Colonic mucosa (tissue), 4 donors: Measurements from ENCODE around the gene FITM2. TPM values are rescaled to one million over a fixed set of nuclear protein-coding genes. Genes with fewer than 3 reads are reported as not detected.
"Not testable (repeated sequence)": the region's sequence is repeated elsewhere in the genome, so short reads cannot be mapped to it uniquely, and the experiment has no call there.

ENCODE experiments used
- DNase-seq: peaks from one replicate; pipeline ENCODE4 v3.0.0-alpha.2; 2020
- H3K27ac ChIP-seq: fragments of 200-600 bp; one replicate; pipeline ENCODE4 v1.8.0; 2021
- H3K27me3 ChIP-seq: fragments of 200-600 bp; one replicate; pipeline ENCODE4 v1.8.0; 2021
- H3K36me3 ChIP-seq: fragments of 200-600 bp; one replicate; pipeline ENCODE4 v1.8.0; 2021
- H3K4me1 ChIP-seq: fragments of 200-600 bp; one replicate; pipeline ENCODE4 v1.8.0; 2021; ENCODE audit warnings: mild to moderate bottlenecking
- H3K4me3 ChIP-seq: fragments of 200-600 bp; one replicate; pipeline ENCODE4 v1.8.0; 2021
- H3K9ac ChIP-seq, 2 donors: one replicate each; pipeline ENCODE4 v1.7.0; 2013; ENCODE audit warnings: control low read depth in 2 of 2, low read depth in 2 of 2, low read length in 2 of 2
- H3K9me3 ChIP-seq: fragments of 200-600 bp; one replicate; pipeline ENCODE4 v1.8.0; 2021
- CTCF ChIP-seq: fragments of 200-600 bp; IDR thresholded peaks from one replicate; pipeline ENCODE4 v1.8.0; 2022; ENCODE audit warnings: antibody characterized with exemption, mild to moderate bottlenecking
- intact Hi-C: fragments of 100-400 bp; cut with DNase I; formaldehyde crosslinking; loops from one replicate; pipeline ENCODE4 v1.14.1; 2022
- total RNA-seq, 2 donors: library from RNA; stranded (reverse); fragmentation: NEBNext Ultra II Directional in 1 of 2; extraction: Animal tissue kit (Norgen Biotek cat#: 25700) in 1 of 2; gene quantifications; one replicate each; pipeline ENCODE4 v1.2.1, GENCODE V29; 2021
- donor health status: healthy.
- donor health status: DM: no; HTN: no; CAD: no.
- donor health status: DM: no; HTN: no; CAD: no.

Gene FITM2
- total RNA-seq, 2 donors from 2014 or later, result 10.1 to 11.6 TPM

- H3K9me3 ChIP-seq, result no peaks in the 10 kb centered on the region
- intact Hi-C loops, result no loop called here
- peak; percentile 51 for DNase-seq
- no peaks in the 10 kb centered on the region for H3K27me3 ChIP-seq
- H3K36me3 ChIP-seq, result no peaks in the 10 kb centered on the region
- H3K27ac ChIP-seq, result peak overlapping the region; percentile 53
- no peaks in the 10 kb centered on the region for H3K4me1 ChIP-seq
- H3K4me3 ChIP-seq, result no peak overlapping the region
- no peak for TF ChIP-seq CTCF
- H3K9ac ChIP-seq, result peak overlapping the region in 1 of 2 donors; percentile 49
These were observed 8.9 kb downstream of the FITM2 start for GRCh38 chr20:44302026-44302669.

DNA sequence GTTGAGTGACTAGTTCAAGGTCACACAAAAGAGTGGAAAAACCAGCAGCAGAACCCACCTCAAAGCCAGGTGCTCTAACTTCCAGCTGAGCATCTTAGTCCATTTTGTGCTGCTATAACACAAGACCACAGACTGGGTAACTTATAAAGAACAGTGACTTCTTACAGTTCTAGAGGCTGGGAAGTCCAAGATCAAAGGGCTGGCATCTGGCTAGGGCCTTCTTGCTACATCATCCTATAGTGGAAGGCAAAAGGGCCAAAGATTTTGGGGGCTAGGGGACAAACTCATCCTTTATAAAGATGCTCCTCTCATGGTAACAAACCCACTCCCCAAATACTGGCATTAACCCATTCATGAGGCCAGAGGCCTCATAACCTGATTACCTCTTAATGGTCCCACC is 9.7 kb downstream of the FITM2 start:
- intact Hi-C loops, result no loop called here
- no peak for DNase-seq
- H3K4me1 ChIP-seq, result no peaks in the 10 kb centered on the region
- no peak overlapping the region for H3K4me3 ChIP-seq
- no peaks in the 10 kb centered on the region for H3K9me3 ChIP-seq
- no peak overlapping the region for H3K27ac ChIP-seq
- TF ChIP-seq CTCF, result no peak
- H3K36me3 ChIP-seq, result no peaks in the 10 kb centered on the region
- H3K27me3 ChIP-seq, result no peaks in the 10 kb centered on the region
- H3K9ac ChIP-seq, result no peak overlapping the region

- H3K4me3 ChIP-seq, H3K36me3 ChIP-seq, H3K9ac ChIP-seq, H3K9me3 ChIP-seq, DNase-seq, H3K27ac ChIP-seq, intact Hi-C loops, H3K4me1 ChIP-seq, H3K27me3 ChIP-seq: not testable (repeated sequence)
These were observed 11.9 kb downstream of the FITM2 start for GRCh38 chr20:44299011-44299535.

- no peak overlapping the region for H3K4me3 ChIP-seq
- no peaks in the 10 kb centered on the region for H3K36me3 ChIP-seq
- no peak overlapping the region for H3K27ac ChIP-seq
- DNase-seq, result no peak
- no peaks in the 10 kb centered on the region for H3K9me3 ChIP-seq
- H3K9ac ChIP-seq, result no peak overlapping the region
- intact Hi-C loops, result no loop called here
- TF ChIP-seq CTCF, result no peak
- H3K27me3 ChIP-seq, result no peaks in the 10 kb centered on the region
- no peaks in the 10 kb centered on the region for H3K4me1 ChIP-seq
These were observed 13.3 kb downstream of the FITM2 start for GRCh38 chr20:44297721-44298120.

- no peak overlapping the region for H3K27ac ChIP-seq
- H3K36me3 ChIP-seq, result no peaks in the 10 kb centered on the region
- H3K9ac ChIP-seq, result no peak overlapping the region
- DNase-seq, result peak; percentile 33
- no peaks in the 10 kb centered on the region for H3K9me3 ChIP-seq
- no peaks in the 10 kb centered on the region for H3K4me1 ChIP-seq
- H3K27me3 ChIP-seq, result no peaks in the 10 kb centered on the region
- intact Hi-C loops, result no loop called here
- no peak overlapping the region for H3K4me3 ChIP-seq
- TF ChIP-seq CTCF, result no peak
These were observed 15.0 kb downstream of the FITM2 start for GRCh38 chr20:44296011-44296410.

- Histone ChIP-seq H3K4me1 (no peaks in the 10 kb centered on the region), H3K9me3 (no peaks in the 10 kb centered on the region), H3K36me3 (no peaks in the 10 kb centered on the region), H3K27me3 (no peaks in the 10 kb centered on the region), H3K4me3 (no peak overlapping the region), H3K27ac (no peak overlapping the region), H3K9ac (no peak overlapping the region)
- DNase-seq, result no peak
- intact Hi-C loops, result no loop called here
- TF ChIP-seq CTCF, result no peak
These were observed 19.2 kb downstream of the FITM2 start for GRCh38 chr20:44291754-44292153.
